ENCODE data around the gene XPOT.

XPOT gene

GRCh38 chr12:64466178-64466577, 62.0 kb downstream of the XPOT start:
- H3K79me2 ChIP-seq (ENCODE audit: insufficient read depth, low read length): no peaks in the 10 kb centered on the region

GRCh38 chr12:64468966-64469365, 64.8 kb downstream of the XPOT start:
- TF ChIP-seq CTCF (IDR thresholded peaks at IDR 0.05; ENCODE audit: low read length) (no peak), EZH2 (IDR thresholded peaks at IDR 0.05; ENCODE audit: borderline replicate concordance, low read length) (no peak)
- Histone ChIP-seq H3K4me1 (ENCODE audit: insufficient read depth, low read length, severe bottlenecking) (no peaks in the 10 kb centered on the region), H3F3A (ENCODE audit: insufficient read depth, low read length) (no peaks in the 10 kb centered on the region; the same call in 1 of the 2 replicates), H3K79me2 (ENCODE audit: insufficient read depth, low read length) (no peaks in the 10 kb centered on the region), H3K4me2 (ENCODE audit: low read length) (no peak overlapping the region), H4K20me1 (ENCODE audit: insufficient read depth, low read length) (no peaks in the 10 kb centered on the region), H2AFZ (ENCODE audit: low read length) (no peak overlapping the region), H3K27me3 (ENCODE audit: insufficient read depth, low read length) (no peaks in the 10 kb centered on the region), H3K27ac (ENCODE audit: low read depth, low read length, poor library complexity, severe bottlenecking) (no peak overlapping the region), H3K9ac (ENCODE audit: low read length) (no peak overlapping the region), H3K4me3 (ENCODE audit: low read depth, low read length, poor library complexity, severe bottlenecking) (no peak overlapping the region), H3K9me3 (ENCODE audit: low read length) (no peaks in the 10 kb centered on the region), H3K36me3 (ENCODE audit: insufficient read depth, low read length) (peaks cover 94% of the 10 kb centered on the region), H3K9me2 (ENCODE audit: low read depth, low read length) (no peaks in the 10 kb centered on the region)

More at GRCh38 chr12:64466178-64466577, 62.0 kb downstream of the XPOT start:
- Histone ChIP-seq H3K4me2 (ENCODE audit: low read length) (no peak overlapping the region), H3K4me3 (ENCODE audit: low read depth, low read length, poor library complexity, severe bottlenecking) (no peak overlapping the region), H3K36me3 (ENCODE audit: insufficient read depth, low read length) (peaks cover 87% of the 10 kb centered on the region), H3K27me3 (ENCODE audit: insufficient read depth, low read length) (no peaks in the 10 kb centered on the region), H3K9me2 (ENCODE audit: low read depth, low read length) (no peaks in the 10 kb centered on the region), H3K9ac (ENCODE audit: low read length) (no peak overlapping the region), H3K27ac (ENCODE audit: low read depth, low read length, poor library complexity, severe bottlenecking) (no peak overlapping the region), H4K20me1 (ENCODE audit: insufficient read depth, low read length) (no peaks in the 10 kb centered on the region), H3F3A (ENCODE audit: insufficient read depth, low read length) (no peaks in the 10 kb centered on the region; the same call in 1 of the 2 replicates), H3K4me1 (ENCODE audit: insufficient read depth, low read length, severe bottlenecking) (no peaks in the 10 kb centered on the region), H2AFZ (ENCODE audit: low read length) (no peak overlapping the region), H3K9me3 (ENCODE audit: low read length) (no peaks in the 10 kb centered on the region)
- no peak for TF ChIP-seq CTCF (IDR thresholded peaks at IDR 0.05; ENCODE audit: low read length)

GRCh38 chr12:64469455-64470142, 65.4 kb downstream of the XPOT start:
- H3K27ac ChIP-seq (ENCODE audit: low read depth, low read length, poor library complexity, severe bottlenecking): no peak overlapping the region
- no peaks in the 10 kb centered on the region for H3K9me2 ChIP-seq (ENCODE audit: low read depth, low read length)
- H3K4me1 ChIP-seq (ENCODE audit: insufficient read depth, low read length, severe bottlenecking): no peaks in the 10 kb centered on the region
- H2AFZ ChIP-seq (ENCODE audit: low read length): no peak overlapping the region
- no peak overlapping the region for H3K4me3 ChIP-seq (ENCODE audit: low read depth, low read length, poor library complexity, severe bottlenecking)
- no peak overlapping the region for H3K4me2 ChIP-seq (ENCODE audit: low read length)
- no peaks in the 10 kb centered on the region for H3K27me3 ChIP-seq (ENCODE audit: insufficient read depth, low read length)
- no peak for TF ChIP-seq CTCF (IDR thresholded peaks at IDR 0.05; ENCODE audit: low read length)
- no peak for TF ChIP-seq EZH2 (IDR thresholded peaks at IDR 0.05; ENCODE audit: borderline replicate concordance, low read length)
- no peaks in the 10 kb centered on the region for H3K79me2 ChIP-seq (ENCODE audit: insufficient read depth, low read length)
- H3K36me3 ChIP-seq (ENCODE audit: insufficient read depth, low read length): peaks cover 94% of the 10 kb centered on the region
- no peaks in the 10 kb centered on the region; the same call in 1 of the 2 replicates for H3F3A ChIP-seq (ENCODE audit: insufficient read depth, low read length)
- H4K20me1 ChIP-seq (ENCODE audit: insufficient read depth, low read length): no peaks in the 10 kb centered on the region
- no peak overlapping the region for H3K9ac ChIP-seq (ENCODE audit: low read length)
- no peaks in the 10 kb centered on the region for H3K9me3 ChIP-seq (ENCODE audit: low read length)

Data from OCI-LY1 (cell line).